ENCODE results near the gene ULBP1.

- TF ChIP-seq CTCF (IDR thresholded peaks at IDR 0.05) (no peak), POLR2AphosphoS5 (IDR thresholded peaks at IDR 0.05; ENCODE audit: low read depth, low read length) (no peak), TCF7L2 (IDR thresholded peaks at IDR 0.05; ENCODE audit: low read depth, low read length) (no peak)
These were observed 12.1 kb upstream of the ULBP1 start for GRCh38 chr6:149951626-149952025.
